Heart left ventricle (tissue), 16 donors: Measurements from ENCODE around the gene CARD14. TPM values are rescaled to one million over a fixed set of nuclear protein-coding genes. Genes with fewer than 3 reads are reported as not detected.

Experiments used
- ATAC-seq, 4 donors: fragments of 200-7000 bp; cut with Tn5 transposase; one replicate each; pipeline ENCODE4 v1.9.1; 2020 to 2022; ENCODE audit warnings: moderate library complexity in 4 of 4, mild to moderate bottlenecking in 3 of 4, moderate number of reproducible peaks in 1 of 4
- DNase-seq, 5 donors: peaks; one replicate each; pipeline ENCODE4 v3.0.0-alpha.2; 2020
- H3K27ac ChIP-seq, 12 donors: fragments of 200-600 bp; sonication (generic) in 4 of 12; one replicate each; pipeline versions ENCODE4 v1.5.0 to v1.8.0; 2016 to 2022; ENCODE audit warnings: mild to moderate bottlenecking in 2 of 12
- H3K27me3 ChIP-seq, 9 donors: fragments of 200-600 bp; sonication (generic) in 2 of 9; one replicate each; pipeline versions ENCODE4 v1.5.1 to v1.8.0; 2016 to 2022; ENCODE audit warnings: mild to moderate bottlenecking in 3 of 9
- H3K36me3 ChIP-seq, 9 donors: fragments of 200-600 bp; sonication (generic) in 2 of 9; one replicate each; pipeline versions ENCODE4 v1.5.0 to v1.8.0; 2018 to 2022; ENCODE audit warnings: mild to moderate bottlenecking in 2 of 9
- H3K4me1 ChIP-seq, 12 donors: fragments of 200-600 bp; sonication (generic) in 4 of 12; one replicate each; pipeline versions ENCODE4 v1.5.0 to v1.8.0; 2016 to 2022; ENCODE audit warnings: mild to moderate bottlenecking in 3 of 12
- H3K4me3 ChIP-seq, 12 donors: fragments of 200-600 bp; sonication (generic) in 4 of 12; one replicate each; pipeline versions ENCODE4 v1.5.0 to v1.8.0; 2017 to 2022; ENCODE audit warnings: mild to moderate bottlenecking in 9 of 12, moderate library complexity in 4 of 12
- H3K9me3 ChIP-seq, 12 donors: fragments of 200-600 bp; sonication (generic) in 4 of 12; one replicate each; pipeline versions ENCODE4 v1.5.0 to v1.8.0; 2016 to 2022; ENCODE audit warnings: mild to moderate bottlenecking in 1 of 12
- CTCF ChIP-seq, 12 donors: fragments of 200-600 bp; sonication (generic) in 4 of 12; IDR thresholded peaks; one replicate each; pipeline versions ENCODE4 v1.5.0 to v1.8.0; 2018 to 2022; ENCODE audit warnings: antibody characterized with exemption in 12 of 12, mild to moderate bottlenecking in 5 of 12
- POLR2A ChIP-seq, 2 donors: fragments of 450-650 bp; IDR thresholded peaks; one replicate each; pipeline ENCODE4 v1.6.1; 2017; ENCODE audit warnings: antibody characterized with exemption in 2 of 2, mild to moderate bottlenecking in 2 of 2, moderate library complexity in 2 of 2
- WGBS, 4 donors: extraction: QIAGEN DNeasy Blood & Tissue Kit in 2 of 4; methylation state at CpG; one replicate each; pipeline versions ENCODE4 v1.1.5 to v1.1.7; 2013 to 2018; 5-methylcytosine and 5-hydroxymethylcytosine counted together
- intact Hi-C, 10 donors: fragments of 100-400 bp; cut with DNase I; formaldehyde crosslinking; loops; one replicate each; pipeline versions ENCODE4 v1.11.1 to v1.14.2; 2022
- polyA plus RNA-seq, 2 donors: library from polyadenylated mRNA; stranded (reverse); fragments of 200-250 nt; gene quantifications; one replicate each; pipeline ENCODE4 v1.2.3, GENCODE V29; 2013
- total RNA-seq, 9 donors: library from RNA; depleted of rRNA in 2 of 9; stranded (reverse); fragments of >200 nt in 2 of 9; fragmentation: NEBNext Ultra II Directional in 3 of 9; extraction: Animal tissue kit (Norgen Biotek cat#: 25700) in 3 of 9; gene quantifications; one replicate each; pipeline versions ENCODE4 v1.1.0 to v1.2.4, GENCODE V29; 2016 to 2023
- donor health status: ischemic (EF 13 %, LVEDD 7.1; RV severe dilation, severe dysfunction).
- donor health status: healthy with polysubstance abuse.
- donor health status: DM: no; HTN: yes; CAD: no.
- donor health status: DM: no; HTN: no; CAD: no.
- donor health status: ischemic (EF 25% LVEDD 6.9; RV normal size, moderate dysfunction).
- donor health status: ischemic (EF 25% LVEDD 5.7; RV mildly dilated, moderate dysfunction).
- donor health status: healthy.
- donor health status: DM: yes; HTN: yes; CAD: no.
- donor health status: ischemic (EF 35%, LVEDD 5.7; RV mildly dilated, moderate dysfunction).
- donor health status: nonischemic (EF 11% LVEDD 7.7; RV severe dilation, severe dysfunction).
- donor health status: DM: yes; HTN: yes; CAD: no.
- donor health status: PGD.
- donor health status: ischemic (EF 29% LVEDD 5.4; RV normal size, mild dysfunction).
- donor health status: nonischemic (EF 23%, LVEDD 6.1; RV moderate dilation, normal function).

The CARD14 gene
- total and polyA plus RNA-seq, 11 donors = 0.11 to 0.44 (median 0.19) TPM; not detected in 5

GRCh38 chr17:80227156-80227555 lies 57.3 kb downstream of the CARD14 start:
- Histone ChIP-seq H3K4me3 (no peak overlapping the region), H3K4me1 (no peaks in the 10 kb centered on the region), H3K27ac (no peak overlapping the region), H3K36me3 (peaks cover 0 to 33% (median 13%) of the 10 kb centered on the region in 9 donors), H3K27me3 (no peaks in the 10 kb centered on the region), H3K9me3 (peaks cover 0 to 10% (median 8%) of the 10 kb centered on the region in 12 donors)
- DNase-seq (no peak), ATAC-seq (no peak)
- intact Hi-C loops = no loop called here
- WGBS, 4 donors = 90 to 98% (median 97%) methylated on average over 4 of the region's 4 CpGs
- TF ChIP-seq CTCF (IDR thresholded peaks at IDR 0.05) (no peak), POLR2A (IDR thresholded peaks at IDR 0.05) (no peak)

GRCh38 chr17:80227666-80228065 lies 57.8 kb downstream of the CARD14 start:
- no peak overlapping the region for H3K27ac ChIP-seq
- peaks cover 0 to 38% (median 18%) of the 10 kb centered on the region in 9 donors for H3K36me3 ChIP-seq
- H3K4me1 ChIP-seq = no peaks in the 10 kb centered on the region
- WGBS, 4 donors = 94 to 95% (median 94%) methylated on average over 4 to 11 of the region's 11 CpGs
- intact Hi-C loops = no loop called here
- TF ChIP-seq CTCF (IDR thresholded peaks at IDR 0.05) (no peak), POLR2A (IDR thresholded peaks at IDR 0.05) (no peak)
- DNase-seq (no peak), ATAC-seq (no peak)
- H3K4me3 ChIP-seq = no peak overlapping the region
- H3K9me3 ChIP-seq = peaks cover 0 to 15% (median 12%) of the 10 kb centered on the region in 12 donors
- no peaks in the 10 kb centered on the region for H3K27me3 ChIP-seq

GRCh38 chr17:80228477-80228876 lies 58.6 kb downstream of the CARD14 start:
- intact Hi-C loops = no loop called here
- no peak for TF ChIP-seq POLR2A (IDR thresholded peaks at IDR 0.05)
- TF ChIP-seq CTCF (IDR thresholded peaks at IDR 0.05) = no peak
- 89 to 94% (median 90%) methylated on average over 14 of the region's 14 CpGs for WGBS, 4 donors
- H3K4me3 ChIP-seq = no peak overlapping the region
- ATAC-seq (no peak), DNase-seq (no peak)
- peaks cover 0 to 43% (median 18%) of the 10 kb centered on the region in 9 donors for H3K36me3 ChIP-seq
- peaks cover 0 to 24% (median 17%) of the 10 kb centered on the region in 12 donors for H3K9me3 ChIP-seq
- no peaks in the 10 kb centered on the region for H3K27me3 ChIP-seq
- no peak overlapping the region for H3K27ac ChIP-seq
- H3K4me1 ChIP-seq = no peaks in the 10 kb centered on the region

- no peaks in the 10 kb centered on the region for H3K4me1 ChIP-seq
- H3K27me3 ChIP-seq = no peaks in the 10 kb centered on the region
- H3K4me3 ChIP-seq = no peak overlapping the region
- TF ChIP-seq POLR2A (IDR thresholded peaks at IDR 0.05) (no peak), CTCF (IDR thresholded peaks at IDR 0.05) (no peak)
- WGBS, 4 donors = 87 to 93% (median 90%) methylated on average over 4 of the region's 4 CpGs
- no peak overlapping the region for H3K27ac ChIP-seq
- DNase-seq = no peak
- no peak for ATAC-seq
- intact Hi-C loops = no loop called here
- H3K36me3 ChIP-seq = peaks cover 0 to 48% (median 18%) of the 10 kb centered on the region in 9 donors
- peaks cover 0 to 29% (median 22%) of the 10 kb centered on the region in 12 donors for H3K9me3 ChIP-seq
These were observed 59.2 kb downstream of the CARD14 start for GRCh38 chr17:80229011-80229410.
